MM.1S (cell line): ENCODE measurements around the gene DGKA.

ENCODE experiments used
- EZH2 ChIP-seq: fragments of 300-600 bp; sonication (generic); optimal IDR thresholded peaks from 2 replicates; pipeline ENCODE3; 2017; ENCODE audit warnings: low read depth, mild to moderate bottlenecking, antibody characterized with exemption, low read length, mixed read lengths
- EZH2phosphoT487 ChIP-seq: fragments of 300-600 bp; sonication (generic); IDR thresholded peaks from 2 replicates; pipeline ENCODE4 v1.6.1; 2018; ENCODE audit warnings: antibody characterized with exemption, low read length
- TF ChIP-seq, protein P1 (sequence below): fragments of 300-600 bp; sonication (generic); IDR thresholded peaks from 2 replicates; pipeline ENCODE4 v1.5.1; 2016; ENCODE audit warnings: antibody characterized with exemption, low read length, mixed read lengths

- TF ChIP-seq, protein P1, sequence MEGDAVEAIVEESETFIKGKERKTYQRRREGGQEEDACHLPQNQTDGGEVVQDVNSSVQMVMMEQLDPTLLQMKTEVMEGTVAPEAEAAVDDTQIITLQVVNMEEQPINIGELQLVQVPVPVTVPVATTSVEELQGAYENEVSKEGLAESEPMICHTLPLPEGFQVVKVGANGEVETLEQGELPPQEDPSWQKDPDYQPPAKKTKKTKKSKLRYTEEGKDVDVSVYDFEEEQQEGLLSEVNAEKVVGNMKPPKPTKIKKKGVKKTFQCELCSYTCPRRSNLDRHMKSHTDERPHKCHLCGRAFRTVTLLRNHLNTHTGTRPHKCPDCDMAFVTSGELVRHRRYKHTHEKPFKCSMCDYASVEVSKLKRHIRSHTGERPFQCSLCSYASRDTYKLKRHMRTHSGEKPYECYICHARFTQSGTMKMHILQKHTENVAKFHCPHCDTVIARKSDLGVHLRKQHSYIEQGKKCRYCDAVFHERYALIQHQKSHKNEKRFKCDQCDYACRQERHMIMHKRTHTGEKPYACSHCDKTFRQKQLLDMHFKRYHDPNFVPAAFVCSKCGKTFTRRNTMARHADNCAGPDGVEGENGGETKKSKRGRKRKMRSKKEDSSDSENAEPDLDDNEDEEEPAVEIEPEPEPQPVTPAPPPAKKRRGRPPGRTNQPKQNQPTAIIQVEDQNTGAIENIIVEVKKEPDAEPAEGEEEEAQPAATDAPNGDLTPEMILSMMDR = no peak
- no peak for TF ChIP-seq EZH2phosphoT487
- no peak for TF ChIP-seq EZH2
Measured at GRCh38 chr12:55938826-55939501, 8.0 kb downstream of the DGKA start.
